Spinal cord (tissue), 10 donors: Measurements from ENCODE around the gene CAMSAP3. TPM values are rescaled to one million over a fixed set of nuclear protein-coding genes. Genes with fewer than 3 reads are reported as not detected.

ENCODE experiments used
- DNase-seq, 6 donors: peaks; one replicate each; pipeline versions ENCODE4 v3.0.0 to v3.0.0-alpha.2; 2013 to 2015; ENCODE audit warnings: low spot score in 6 of 6, low read depth in 4 of 6
- H3K27ac ChIP-seq: one replicate; pipeline ENCODE4 v1.5.1; 2013; ENCODE audit warnings: low read depth, low read length, control low read depth
- H3K27me3 ChIP-seq: one replicate; pipeline ENCODE4 v1.6.1; 2013; ENCODE audit warnings: low read length; ENCODE audit not compliant: control insufficient read depth, insufficient read depth
- H3K36me3 ChIP-seq: one replicate; pipeline ENCODE4 v1.6.1; 2013; ENCODE audit warnings: low read length; ENCODE audit not compliant: control insufficient read depth, insufficient read depth
- H3K4me1 ChIP-seq: one replicate; pipeline ENCODE4 v1.6.1; 2013; ENCODE audit warnings: low read length; ENCODE audit not compliant: control insufficient read depth, insufficient read depth
- H3K4me3 ChIP-seq: one replicate; pipeline ENCODE4 v1.5.1; 2013; ENCODE audit warnings: low read depth, low read length, control low read depth
- H3K9me3 ChIP-seq: one replicate; pipeline ENCODE4 v1.6.1; 2013; ENCODE audit warnings: low read length; ENCODE audit not compliant: control insufficient read depth, insufficient read depth
- WGBS: methylation state at CpG from one replicate; pipeline ENCODE4 v1.1.5; 2013; ENCODE audit warnings: missing lambda C conversion rate; ENCODE audit not compliant: insufficient coverage; 5-methylcytosine and 5-hydroxymethylcytosine counted together
- polyA plus RNA-seq, 2 donors: library from polyadenylated mRNA; unstranded; fragments of 120-200 nt; gene quantifications; one replicate each; pipeline ENCODE4 v1.2.1, GENCODE V29; 2013; ENCODE audit not compliant: insufficient read length in 2 of 2
- total RNA-seq, 2 donors: library from RNA; depleted of rRNA in 1 of 2; stranded (reverse); fragments of 120-200 nt in 1 of 2; fragments of >200 nt in 1 of 2; gene quantifications; one replicate each; pipeline versions ENCODE4 v1.2.3 to v1.2.4, GENCODE V29; 2013 to 2014
- donor health status: healthy.

Gene CAMSAP3
- total and polyA plus RNA-seq, 4 donors: 4.9 to 45.8 (median 24.7) TPM

DNA sequence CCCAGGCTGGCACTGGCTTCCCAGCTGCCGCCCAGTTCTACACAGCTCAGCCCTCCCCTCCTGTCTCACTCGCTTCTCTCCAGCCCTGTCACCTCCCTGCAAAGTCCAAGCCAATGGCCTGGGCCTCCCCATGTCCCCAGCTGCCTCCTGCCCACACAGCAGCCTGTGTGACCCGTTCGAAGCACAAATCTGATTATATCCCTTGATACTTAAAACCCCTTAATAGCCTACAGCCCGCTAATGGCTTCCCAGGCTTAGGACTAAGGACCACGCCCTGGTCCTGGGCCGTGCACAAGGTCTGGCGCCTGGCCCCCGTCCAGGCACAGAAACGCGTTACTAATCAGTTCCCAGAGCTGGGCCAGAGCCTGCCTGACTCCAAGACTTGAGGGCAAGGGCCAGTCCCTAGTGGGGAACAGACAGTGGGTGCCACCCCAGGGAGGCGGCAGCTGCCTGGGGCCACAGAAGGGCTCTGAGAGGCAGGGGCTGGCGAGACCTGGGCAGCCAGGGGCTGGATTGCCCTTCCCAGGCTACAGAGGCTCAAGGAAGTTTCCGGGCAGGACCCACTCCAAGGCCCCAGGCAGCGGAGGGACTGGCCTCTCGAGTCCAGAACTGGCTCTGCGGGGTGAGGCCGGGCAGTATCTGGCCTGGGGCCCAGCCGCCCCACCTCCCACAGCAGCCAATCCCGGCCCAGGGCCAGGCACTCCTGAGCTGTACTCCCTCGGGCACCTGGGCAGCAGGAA is 23.3 kb downstream of the CAMSAP3 start:
- H3K27ac ChIP-seq: no peak overlapping the region
- no peaks in the 10 kb centered on the region for H3K27me3 ChIP-seq
- H3K36me3 ChIP-seq: peaks cover 97% of the 10 kb centered on the region
- H3K4me1 ChIP-seq: no peaks in the 10 kb centered on the region
- H3K9me3 ChIP-seq: no peaks in the 10 kb centered on the region
- WGBS: 88% methylated on average over 17 of the region's 21 CpGs
- H3K4me3 ChIP-seq: no peak overlapping the region
- no peak for DNase-seq

DNA sequence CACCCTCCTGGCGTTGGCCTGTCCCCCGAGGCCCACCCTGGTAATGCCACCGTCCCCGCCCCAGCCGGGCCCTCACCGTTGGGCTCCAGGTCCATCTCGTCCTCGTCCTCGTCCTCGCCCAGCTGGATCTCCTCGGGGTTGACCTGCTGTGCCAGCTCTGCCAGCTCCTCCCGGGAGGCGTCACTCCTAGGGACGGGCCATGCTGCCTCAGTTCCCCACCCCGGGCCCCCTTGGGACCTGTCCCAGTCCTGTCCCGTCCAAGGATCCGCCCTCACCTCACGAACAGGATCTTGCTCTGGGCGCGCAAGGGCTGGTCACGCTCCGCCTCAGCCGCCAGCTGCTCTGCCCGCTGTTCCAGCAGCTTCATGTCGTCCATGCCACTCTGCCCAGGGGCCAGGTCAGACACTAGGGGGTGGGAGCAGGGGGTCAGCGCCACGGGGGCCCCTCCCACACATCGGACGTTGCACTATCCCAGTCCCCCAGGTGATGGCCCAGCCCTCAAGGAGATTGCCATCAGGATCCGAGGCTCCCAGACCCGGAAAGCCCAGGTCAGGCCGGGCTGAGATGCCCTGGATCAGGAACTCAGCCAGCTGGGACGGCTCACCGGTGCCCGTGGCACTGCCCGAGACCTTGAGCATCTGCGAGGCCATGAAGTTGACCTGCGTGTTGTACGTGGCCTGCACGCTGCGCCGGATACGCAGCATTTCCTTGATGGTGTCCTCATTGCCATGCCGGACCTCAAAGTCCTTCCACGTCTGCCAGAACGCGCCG is 24.2 kb downstream of the CAMSAP3 start:
- Histone ChIP-seq H3K4me1 (no peaks in the 10 kb centered on the region), H3K36me3 (peaks cover 99% of the 10 kb centered on the region), H3K27ac (no peak overlapping the region), H3K4me3 (no peak overlapping the region), H3K9me3 (no peaks in the 10 kb centered on the region), H3K27me3 (no peaks in the 10 kb centered on the region)
- DNase-seq: no peak
- 92% methylated on average over 45 of the region's 48 CpGs for WGBS

DNA sequence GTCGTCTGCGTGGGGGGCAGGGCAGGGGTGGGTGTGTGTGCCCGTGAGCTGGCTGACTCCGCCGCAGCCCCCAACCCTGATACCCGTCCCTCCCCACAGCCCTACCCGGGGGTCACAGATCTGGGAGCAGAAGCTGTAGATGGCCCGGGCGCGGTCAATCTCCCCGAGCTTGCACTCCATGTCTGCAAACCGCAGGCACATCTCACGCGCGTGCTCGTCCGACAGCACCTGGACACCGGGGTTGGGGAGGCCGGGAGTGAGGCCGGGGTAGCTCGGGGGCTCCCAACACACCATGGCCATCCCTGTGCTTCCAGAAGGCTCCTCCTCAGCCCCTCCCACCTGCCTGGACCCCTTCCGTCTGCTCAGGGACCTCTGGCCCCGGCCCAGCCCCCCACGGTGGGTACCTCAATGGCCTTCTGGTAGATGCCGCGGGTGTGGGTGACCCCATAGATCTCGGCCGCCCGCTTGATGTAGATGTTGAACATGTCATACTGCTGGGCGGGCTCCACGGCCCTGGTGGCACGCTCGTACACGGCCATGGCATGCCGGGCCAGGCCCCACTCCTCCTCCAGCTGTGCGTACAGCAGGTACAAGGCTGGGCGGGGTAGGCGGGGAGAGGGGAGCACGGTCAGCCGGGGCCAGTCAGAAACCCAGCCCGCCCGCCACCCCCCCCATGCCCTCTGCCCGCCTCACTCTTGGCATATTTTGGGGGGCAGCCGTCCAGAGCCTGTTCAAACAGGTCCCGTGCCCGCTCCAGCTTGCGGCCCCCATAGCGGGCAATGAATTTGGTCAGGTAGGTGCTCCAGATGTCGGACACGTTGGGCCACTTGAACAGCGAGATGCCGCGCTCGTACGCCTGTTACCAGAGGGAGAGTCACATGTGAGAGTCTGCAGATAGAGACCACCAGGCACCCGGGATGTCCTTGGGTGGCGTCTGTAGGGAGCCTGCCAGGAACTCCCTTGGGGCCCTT is 25.1 kb downstream of the CAMSAP3 start:
- Histone ChIP-seq H3K27me3 (no peaks in the 10 kb centered on the region), H3K4me3 (no peak overlapping the region)

DNA sequence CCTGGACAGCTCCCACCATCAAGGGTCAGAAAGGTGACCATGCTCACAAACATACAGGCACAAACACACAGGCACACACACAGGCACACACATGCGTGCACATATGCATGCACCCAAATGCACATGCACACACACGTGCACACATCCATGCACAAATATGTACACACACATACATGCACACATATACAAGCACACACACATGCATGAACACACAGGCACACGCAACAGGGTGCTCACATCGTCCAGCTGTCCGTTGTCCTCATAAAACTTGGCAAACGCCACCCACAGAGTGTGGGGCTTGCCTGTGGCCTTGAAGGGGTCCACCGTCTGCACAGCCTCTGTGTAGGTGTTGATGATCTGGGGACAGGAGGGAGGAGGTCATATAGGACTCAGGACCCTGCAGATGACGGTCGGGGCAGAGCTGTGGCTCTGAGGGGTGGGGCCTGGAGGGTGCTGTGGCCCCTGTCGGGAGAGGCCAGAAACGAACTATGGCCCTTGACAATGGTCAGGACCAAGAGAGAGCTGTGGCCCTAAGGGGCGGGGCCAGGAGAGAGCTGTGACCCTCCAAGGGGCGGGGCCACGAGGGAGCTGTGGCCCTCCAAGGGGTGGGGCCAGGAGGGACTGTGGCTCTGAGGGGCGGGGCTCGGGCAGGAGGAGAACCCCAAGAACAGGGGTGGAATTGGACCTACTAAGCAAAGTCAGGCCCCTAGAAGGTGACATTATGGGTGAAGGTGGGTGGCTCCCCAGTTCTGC is 27.4 kb downstream of the CAMSAP3 start:
- peaks cover 8% of the 10 kb centered on the region for H3K4me1 ChIP-seq
- no peak overlapping the region for H3K27ac ChIP-seq
- H3K9me3 ChIP-seq: no peaks in the 10 kb centered on the region
- H3K4me3 ChIP-seq: no peak overlapping the region
- H3K36me3 ChIP-seq: peaks cover 100% of the 10 kb centered on the region
- DNase-seq: no peak
- H3K27me3 ChIP-seq: no peaks in the 10 kb centered on the region
- 91% methylated on average over 16 of the region's 16 CpGs for WGBS

More for the DNA sequence above, 25.1 kb downstream of the CAMSAP3 start:
- DNase-seq: no peak
- H3K9me3 ChIP-seq: no peaks in the 10 kb centered on the region
- WGBS: 95% methylated on average over 48 of the region's 57 CpGs
- no peaks in the 10 kb centered on the region for H3K4me1 ChIP-seq
- H3K27ac ChIP-seq: no peak overlapping the region
- peaks cover 99% of the 10 kb centered on the region for H3K36me3 ChIP-seq

DNA sequence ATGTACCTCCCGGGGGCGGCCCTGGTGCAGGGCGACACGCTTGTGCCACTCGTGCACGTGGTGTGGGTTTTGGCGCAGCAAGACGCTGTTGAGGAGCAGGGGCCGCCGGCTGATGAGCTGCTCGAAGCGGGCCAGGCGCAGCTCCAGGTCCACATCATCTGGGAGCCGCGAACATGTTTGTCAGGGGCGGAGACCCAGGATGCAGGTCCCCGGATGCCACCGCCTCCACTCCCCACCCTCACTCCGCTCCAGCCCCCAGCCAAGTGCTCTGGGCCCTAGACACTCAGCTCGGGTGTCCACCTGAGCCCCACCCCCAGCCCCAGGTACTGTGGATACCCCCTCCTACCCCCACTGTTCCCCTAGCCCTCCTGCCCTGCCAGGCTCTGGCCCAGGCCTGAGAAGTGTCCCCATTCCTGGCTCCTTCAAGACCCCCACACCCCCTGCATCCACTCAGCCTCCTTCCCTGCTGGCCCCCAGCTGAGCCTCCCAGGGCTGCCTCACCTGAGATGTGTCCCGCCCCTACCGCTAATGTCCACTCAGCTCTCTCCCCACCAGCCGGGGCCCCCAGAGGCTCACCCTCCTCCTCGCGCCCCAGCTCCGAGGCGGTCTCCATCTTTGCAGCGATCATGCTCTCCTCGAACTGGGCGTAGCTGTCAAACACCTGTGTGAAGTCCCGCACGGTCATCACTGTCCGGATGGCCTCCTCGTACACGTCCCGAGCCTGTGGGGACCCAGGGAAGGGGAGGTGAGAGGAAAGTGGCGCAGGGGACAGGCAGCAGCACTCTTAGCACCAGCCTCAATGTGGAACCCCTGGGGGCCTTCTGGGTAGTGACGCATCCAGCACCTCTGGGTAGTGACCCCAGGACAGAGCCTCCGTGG is 28.3 kb downstream of the CAMSAP3 start:
- WGBS: 93% methylated on average over 39 of the region's 39 CpGs
- Histone ChIP-seq H3K27ac (no peak overlapping the region), H3K9me3 (no peaks in the 10 kb centered on the region), H3K4me3 (no peak overlapping the region), H3K27me3 (no peaks in the 10 kb centered on the region), H3K4me1 (peaks cover 16% of the 10 kb centered on the region), H3K36me3 (peaks cover 93% of the 10 kb centered on the region)
- DNase-seq: no peak

DNA sequence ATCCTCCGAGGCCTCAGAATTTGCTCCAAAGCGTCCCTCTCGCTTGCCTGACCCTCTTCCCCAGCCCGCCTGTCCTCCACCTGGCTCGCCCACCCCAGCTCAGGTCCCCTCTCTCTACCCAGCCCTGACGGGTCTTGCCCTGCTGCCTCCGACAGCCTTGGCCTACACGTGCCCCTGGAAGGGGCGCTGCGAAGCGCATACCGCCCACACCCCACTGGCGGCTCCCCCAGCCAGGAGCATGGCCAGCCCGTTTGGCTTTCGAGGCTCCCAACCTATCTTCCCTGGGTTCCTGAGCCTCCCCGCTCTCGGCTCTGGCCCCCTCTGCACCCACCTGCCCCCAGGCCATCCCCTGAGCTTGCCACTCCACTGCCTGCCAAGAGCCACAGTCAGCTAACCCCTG is 29.1 kb downstream of the CAMSAP3 start:
- no peak overlapping the region for H3K27ac ChIP-seq
- H3K9me3 ChIP-seq: no peaks in the 10 kb centered on the region
- peaks cover 19% of the 10 kb centered on the region for H3K4me1 ChIP-seq
- H3K4me3 ChIP-seq: no peak overlapping the region
- H3K36me3 ChIP-seq: peaks cover 84% of the 10 kb centered on the region
- no peak for DNase-seq
- 95% methylated on average over 16 of the region's 17 CpGs for WGBS
- H3K27me3 ChIP-seq: no peaks in the 10 kb centered on the region

DNA sequence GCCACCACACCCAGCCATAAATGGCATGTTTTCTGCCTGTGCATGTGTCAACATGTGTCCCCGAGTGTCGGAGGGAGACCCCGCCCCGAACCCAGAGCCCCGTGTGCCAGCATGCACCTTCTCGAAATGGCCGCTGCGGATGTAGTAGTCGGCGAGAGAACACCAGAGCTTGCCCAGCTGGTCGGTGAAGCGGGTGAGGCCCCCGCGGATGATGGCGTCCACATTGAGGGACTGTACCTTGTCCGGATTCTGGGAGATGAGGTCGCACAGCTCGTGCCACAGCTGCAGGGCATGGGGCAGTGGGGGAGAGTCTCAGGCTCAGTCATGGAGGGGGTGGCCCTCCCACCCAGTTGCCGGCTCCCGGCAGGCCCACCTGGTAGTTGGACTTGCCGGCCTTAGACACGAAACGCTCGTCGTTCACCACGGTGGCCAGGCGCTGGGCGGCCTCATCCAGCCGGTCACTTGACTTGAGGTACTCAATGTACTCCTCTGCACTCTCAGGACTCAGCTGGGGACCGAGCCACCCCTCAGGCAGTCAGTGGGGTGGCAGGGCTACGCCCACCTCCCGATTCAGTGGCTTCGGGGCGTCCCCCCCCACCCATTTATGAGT is 30.2 kb downstream of the CAMSAP3 start:
- H3K36me3 ChIP-seq: peaks cover 74% of the 10 kb centered on the region
- no peaks in the 10 kb centered on the region for H3K27me3 ChIP-seq
- peaks cover 30% of the 10 kb centered on the region for H3K4me1 ChIP-seq
- H3K27ac ChIP-seq: no peak overlapping the region
- H3K4me3 ChIP-seq: no peak overlapping the region
- DNase-seq: no peak
- 96% methylated on average over 34 of the region's 34 CpGs for WGBS
- H3K9me3 ChIP-seq: no peaks in the 10 kb centered on the region

DNA sequence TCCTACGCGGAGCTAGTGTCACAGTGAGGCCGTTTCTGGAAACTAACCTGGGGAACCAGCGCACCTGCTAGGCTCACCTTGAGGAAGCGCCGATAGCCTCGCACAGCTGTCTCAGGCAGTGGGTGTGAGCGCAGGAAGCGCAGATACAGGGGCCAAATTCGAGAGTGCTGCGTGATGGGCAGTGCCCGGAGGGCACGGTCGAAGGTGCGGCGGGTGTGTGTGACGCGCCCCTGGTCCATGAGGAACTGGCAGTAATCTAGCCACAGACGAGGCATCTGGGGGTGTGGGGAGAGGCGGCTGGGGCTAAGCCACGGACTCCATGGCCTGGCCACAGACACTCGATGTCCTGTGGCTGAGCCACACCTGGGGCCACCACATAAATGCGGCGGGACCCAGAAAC is 31.5 kb downstream of the CAMSAP3 start:
- DNase-seq: no peak
- Histone ChIP-seq H3K9me3 (no peaks in the 10 kb centered on the region), H3K36me3 (peaks cover 71% of the 10 kb centered on the region), H3K27me3 (no peaks in the 10 kb centered on the region), H3K27ac (no peak overlapping the region), H3K4me1 (peaks cover 36% of the 10 kb centered on the region), H3K4me3 (no peak overlapping the region)
- WGBS: 97% methylated on average over 21 of the region's 24 CpGs
